SU-DHL-6 (cell line): ENCODE data around the gene S100PBP.

ENCODE experiments used
- H2AFZ ChIP-seq: fragments of 200-600 bp; sonication (generic); 2 replicates; pipeline ENCODE4 v1.6.1; 2014; ENCODE audit warnings: low read depth, mild to moderate bottlenecking, moderate library complexity, mixed read lengths, antibody characterized with exemption, low read length; ENCODE audit not compliant: severe bottlenecking
- H3F3A ChIP-seq: fragments of 200-600 bp; shearing (Covaris generic); 2 replicates; pipeline ENCODE4 v1.6.0; 2016; ENCODE audit warnings: antibody characterized with exemption, mild to moderate bottlenecking; ENCODE audit not compliant: insufficient read depth
- H3K27ac ChIP-seq: fragments of 200-600 bp; sonication (generic); 2 replicates; pipeline ENCODE4 v1.5.1; 2016; ENCODE audit warnings: low read depth, mild to moderate bottlenecking, low read length, moderate library complexity, mixed read lengths
- H3K27me3 ChIP-seq: fragments of 200-600 bp; sonication (generic), shearing (Covaris generic); 2 replicates; pipeline ENCODE4 v1.6.0; 2014; ENCODE audit warnings: mild to moderate bottlenecking, low read length
- H3K36me3 ChIP-seq: fragments of 200-600 bp; sonication (generic); 2 replicates; pipeline ENCODE4 v1.6.1; 2014; ENCODE audit warnings: mild to moderate bottlenecking, low read length, mixed read lengths
- H3K4me2 ChIP-seq: fragments of 300-600, 200-600 bp; shearing (Covaris generic), sonication (generic); 2 replicates; pipeline ENCODE4 v1.6.0; 2014; ENCODE audit warnings: low read length, low read depth, mild to moderate bottlenecking; ENCODE audit not compliant: poor library complexity, severe bottlenecking
- H3K4me3 ChIP-seq: fragments of 200-600 bp; sonication (generic); 2 replicates; pipeline ENCODE4 v1.5.1; 2014; ENCODE audit warnings: antibody characterized with exemption, low read length, mild to moderate bottlenecking, mixed read lengths; ENCODE audit not compliant: insufficient read depth, poor library complexity, severe bottlenecking
- H3K79me2 ChIP-seq: fragments of 200-600 bp; sonication (generic); 2 replicates; pipeline ENCODE4 v1.6.1; 2014; ENCODE audit warnings: mild to moderate bottlenecking, low read length, moderate library complexity; ENCODE audit not compliant: insufficient read depth
- H3K9ac ChIP-seq: fragments of 200-600 bp; sonication (generic); 2 replicates; pipeline ENCODE4 v1.7.0; 2014; ENCODE audit warnings: mild to moderate bottlenecking, low read length
- H3K9me2 ChIP-seq: fragments of 200-600 bp; sonication (generic); replicated peaks from 2 replicates; pipeline ENCODE4 v1.6.1; 2014; ENCODE audit warnings: low read length; ENCODE audit not compliant: insufficient read depth
- H3K9me3 ChIP-seq: fragments of 200-600 bp; sonication (generic); 2 replicates; pipeline ENCODE4 v1.6.1; 2014; ENCODE audit warnings: low read length, mixed read lengths; ENCODE audit not compliant: insufficient read depth
- H4K20me1 ChIP-seq: fragments of 200-600 bp; sonication (generic); 2 replicates; pipeline ENCODE4 v1.6.1; 2014; ENCODE audit warnings: low read depth, mild to moderate bottlenecking, antibody characterized with exemption, low read length, moderate library complexity, mixed read lengths
- CTCF ChIP-seq: fragments of 200-600 bp; sonication (generic); IDR thresholded peaks from one replicate; pipeline ENCODE4 v1.5.1; 2017; ENCODE audit warnings: antibody characterized with exemption, mild to moderate bottlenecking, low read length, moderate library complexity; ENCODE audit not compliant: insufficient read depth, poor library complexity, severe bottlenecking
- EZH2phosphoT487 ChIP-seq: fragments of 200-600 bp; sonication (generic), shearing (Covaris generic); conservative IDR thresholded peaks from 2 replicates; pipeline ENCODE4 v1.6.1; 2018; ENCODE audit warnings: mild to moderate bottlenecking, antibody characterized with exemption, low read length, moderate library complexity, mixed read lengths

S100PBP gene

GRCh38 chr1:32817159-32817814 lies at the start of gene S100PBP, which contains the start of gene YARS1:
Gene S100PBP, plus strand, starts transcription at chr1:32817653. Its CDS starts 8,447 bp downstream, at chr1:32826100.
Gene YARS1, minus strand, starts transcription at chr1:32817358. Its CDS starts 114 bp downstream, at chr1:32817244.
- Histone ChIP-seq H3K27me3 (no peaks in the 10 kb centered on the region), H3K27ac (peak within 1 kb of the TSS; percentile 85), H3F3A (peaks cover 17% of the 10 kb centered on the region), H2AFZ (peak within 1 kb of the TSS; percentile 54), H3K9me3 (no peaks in the 10 kb centered on the region), H3K79me2 (peaks cover 54% of the 10 kb centered on the region), H3K9me2 (no peaks in the 10 kb centered on the region), H3K4me3 (peak within 1 kb of the TSS; percentile 82), H3K9ac (peak within 1 kb of the TSS; percentile 90), H3K36me3 (peaks cover 6% of the 10 kb centered on the region; the same call in 1 of the 2 replicates), H3K4me2 (peak within 1 kb of the TSS; percentile 93), H4K20me1 (peaks cover 6% of the 10 kb centered on the region; the same call in 1 of the 2 replicates)
- TF ChIP-seq EZH2phosphoT487: no peak
- TF ChIP-seq CTCF: no peak

GRCh38 chr1:32768110-32768850 lies 49.2 kb upstream of the S100PBP start:
- no peaks in the 10 kb centered on the region for H3K36me3 ChIP-seq

GRCh38 chr1:32769524-32770220 lies 47.8 kb upstream of the S100PBP start:
- Histone ChIP-seq H3K79me2 (no peaks in the 10 kb centered on the region), H3K27ac (no peak overlapping the region), H3K27me3 (no peaks in the 10 kb centered on the region), H3K9me2 (no peaks in the 10 kb centered on the region), H3K36me3 (no peaks in the 10 kb centered on the region), H3K9me3 (no peaks in the 10 kb centered on the region), H3K4me2 (no peak overlapping the region), H3K9ac (no peak overlapping the region), H3F3A (0 out of 2 replicates have a peak, but pooled peaks cover 6% of the 10 kb centered on the region), H4K20me1 (no peaks in the 10 kb centered on the region), H2AFZ (no peak overlapping the region), H3K4me3 (no peak overlapping the region)
- TF ChIP-seq CTCF: no peak
- no peak for TF ChIP-seq EZH2phosphoT487

More at GRCh38 chr1:32768110-32768850, 49.2 kb upstream of the S100PBP start:
- Histone ChIP-seq H3K27ac (no peak overlapping the region), H3K4me3 (no peak overlapping the region), H3F3A (no peaks in the 10 kb centered on the region), H3K4me2 (no peak overlapping the region), H3K79me2 (no peaks in the 10 kb centered on the region), H4K20me1 (no peaks in the 10 kb centered on the region), H3K9me2 (no peaks in the 10 kb centered on the region), H2AFZ (no peak overlapping the region), H3K27me3 (no peaks in the 10 kb centered on the region), H3K9ac (no peak overlapping the region), H3K9me3 (no peaks in the 10 kb centered on the region)
- no peak for TF ChIP-seq EZH2phosphoT487
- no peak for TF ChIP-seq CTCF
